HG03565 (cell line): ENCODE data around the gene XIST.
"Not testable (repeated sequence)": the region's sequence is repeated elsewhere in the genome, so short reads cannot be mapped to it uniquely, and the experiment has no call there.

Source experiments
- ATAC-seq: cut with Tn5 transposase; IDR thresholded peaks from one replicate; pipeline ENCODE4 v1.9.1; 2021; ENCODE audit warnings: mild to moderate bottlenecking, moderate library complexity; ENCODE audit not compliant: unreplicated experiment

The XIST gene

DNA sequence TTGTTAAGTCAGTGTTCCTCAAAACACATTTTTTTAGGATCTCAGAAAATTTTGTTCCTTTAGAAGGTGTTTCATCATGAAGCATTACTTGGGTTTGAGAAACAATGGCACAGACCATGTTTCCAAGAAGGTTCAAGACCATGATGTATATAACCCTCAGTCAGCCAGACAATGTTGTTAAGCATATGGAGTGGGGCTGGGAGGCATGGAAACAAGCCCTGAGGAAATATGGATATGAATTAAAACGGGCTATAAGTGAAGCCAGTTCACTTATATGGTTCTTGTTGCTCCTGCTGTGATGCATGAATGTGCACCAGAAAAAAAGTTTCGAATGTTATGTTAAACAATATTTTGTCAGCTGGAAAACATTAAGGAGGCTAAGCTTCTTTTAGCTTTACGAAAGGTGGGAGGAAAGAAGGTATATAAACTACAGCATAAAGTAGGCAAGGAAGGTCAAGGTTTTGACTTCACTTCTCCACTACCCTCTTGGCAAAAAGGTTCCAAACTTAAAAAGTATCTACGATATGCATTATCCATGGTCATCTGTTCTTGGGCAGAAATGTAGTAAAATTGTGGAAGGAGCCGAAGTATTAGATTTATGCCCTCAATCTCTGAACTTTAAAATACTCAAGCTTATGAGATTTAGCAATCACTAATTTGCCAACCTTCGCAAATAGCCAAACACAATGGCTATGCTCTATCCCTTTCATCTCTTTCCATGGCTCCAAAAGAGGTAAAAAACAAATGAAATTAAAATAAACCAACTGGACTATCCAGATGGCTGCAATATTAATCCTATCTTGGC is 12.2 kb downstream of the XIST start:
- ATAC-seq: no peak

DNA sequence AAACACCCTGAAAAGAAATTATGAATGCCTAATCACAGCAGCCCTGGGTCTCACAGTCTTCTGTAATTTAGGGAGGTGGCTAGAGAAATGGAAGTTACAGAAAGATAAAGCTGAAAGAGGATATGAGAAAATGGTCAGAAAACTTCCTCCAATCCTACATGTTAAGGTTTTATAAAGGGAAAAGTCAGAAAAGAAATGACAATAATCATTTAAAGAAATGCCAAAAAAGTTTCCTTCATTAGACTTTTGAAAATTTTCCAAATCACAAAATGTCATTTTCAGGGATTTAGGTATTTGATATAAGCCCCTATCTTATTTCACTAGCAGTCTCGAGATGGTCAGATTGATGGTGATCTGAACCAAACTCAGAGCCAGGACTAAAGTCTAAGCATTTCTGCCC is 13.4 kb downstream of the XIST start:
- ATAC-seq: no peak

DNA sequence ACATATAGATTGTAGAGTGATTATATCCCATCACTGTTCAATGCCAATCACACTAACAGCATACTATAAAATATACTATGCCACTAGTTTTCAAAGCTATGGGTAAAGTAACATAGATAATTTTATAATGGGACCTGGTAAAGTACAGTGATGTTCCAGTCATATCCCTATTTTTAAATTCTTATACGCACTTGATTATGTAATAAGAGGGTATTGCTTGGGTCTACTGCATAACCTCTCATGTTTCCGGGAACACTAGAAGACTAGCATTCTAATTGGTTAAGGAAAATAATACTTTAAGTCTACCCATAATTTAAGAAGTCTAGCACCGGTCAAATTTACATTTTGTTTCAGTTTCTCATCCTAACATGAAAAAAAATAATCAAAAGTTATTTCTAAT is 14.4 kb downstream of the XIST start:
- ATAC-seq: no peak

- no peak for ATAC-seq
Measured at GRCh38 chrX:73836956-73837477, 15.5 kb downstream of the XIST start.

GRCh38 chrX:73834219-73834618 is 18.3 kb downstream of the XIST start:
- ATAC-seq: no peak

- ATAC-seq: no peak
Measured at GRCh38 chrX:73832319-73832718, 20.2 kb downstream of the XIST start.

- ATAC-seq: no peak
Measured at GRCh38 chrX:73831500-73831899, 21.0 kb downstream of the XIST start.

- no peak for ATAC-seq
Measured at GRCh38 chrX:73830489-73831414, 21.8 kb downstream of the XIST start.

GRCh38 chrX:73829890-73830466 is 22.5 kb downstream of the XIST start:
- no peak for ATAC-seq

DNA sequence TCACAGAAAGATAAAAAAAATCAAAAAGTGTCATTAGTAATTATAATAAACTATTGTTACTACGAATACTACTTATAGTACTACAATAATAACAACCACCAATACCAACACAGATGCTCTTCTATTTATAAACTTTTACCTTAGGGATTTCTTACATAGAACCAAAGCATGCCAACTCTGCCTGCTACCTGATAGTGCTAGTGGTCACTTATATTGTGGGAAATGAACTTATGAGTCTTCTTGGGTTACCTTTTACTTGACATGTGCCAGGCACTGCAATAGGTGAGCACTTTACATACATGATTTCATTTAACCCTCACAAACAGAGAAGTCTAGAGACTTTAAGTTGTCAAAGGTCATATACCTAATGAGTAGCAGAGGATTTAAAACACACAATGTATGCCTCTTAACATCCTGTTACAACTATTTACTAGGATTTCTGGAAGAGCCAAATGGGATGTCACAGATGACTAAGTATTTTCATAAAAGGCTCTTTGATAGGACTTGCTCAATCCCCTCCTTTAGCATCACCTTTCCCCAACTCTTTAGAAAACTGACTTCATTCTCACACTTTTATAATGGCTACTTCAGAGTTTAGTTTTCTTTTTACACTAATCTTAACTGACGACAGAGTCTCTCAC is 24.3 kb downstream of the XIST start:
- no peak for ATAC-seq

- ATAC-seq: no peak
Measured at GRCh38 chrX:73827406-73827805, 25.1 kb downstream of the XIST start.

- no peak for ATAC-seq
Measured at GRCh38 chrX:73826996-73827395, 25.5 kb downstream of the XIST start.

DNA sequence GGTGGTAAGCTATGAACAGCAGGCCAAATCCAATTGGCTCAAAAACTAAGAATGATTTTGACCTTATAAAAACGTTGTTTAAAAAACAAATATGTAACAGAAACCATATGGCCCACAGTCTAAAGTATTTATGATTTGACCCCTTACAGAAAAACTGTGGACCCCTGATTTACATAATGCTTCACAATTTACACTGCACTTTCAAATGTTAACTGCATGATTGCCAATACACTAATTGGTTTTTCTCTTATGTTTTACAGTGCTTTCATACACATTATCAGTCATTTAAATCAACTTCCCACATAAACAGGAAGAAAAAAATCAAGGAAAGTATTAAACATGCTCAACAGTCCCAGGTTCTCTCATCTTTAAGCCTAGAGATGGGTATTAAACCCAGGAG is 26.9 kb downstream of the XIST start:
- ATAC-seq: no peak

DNA sequence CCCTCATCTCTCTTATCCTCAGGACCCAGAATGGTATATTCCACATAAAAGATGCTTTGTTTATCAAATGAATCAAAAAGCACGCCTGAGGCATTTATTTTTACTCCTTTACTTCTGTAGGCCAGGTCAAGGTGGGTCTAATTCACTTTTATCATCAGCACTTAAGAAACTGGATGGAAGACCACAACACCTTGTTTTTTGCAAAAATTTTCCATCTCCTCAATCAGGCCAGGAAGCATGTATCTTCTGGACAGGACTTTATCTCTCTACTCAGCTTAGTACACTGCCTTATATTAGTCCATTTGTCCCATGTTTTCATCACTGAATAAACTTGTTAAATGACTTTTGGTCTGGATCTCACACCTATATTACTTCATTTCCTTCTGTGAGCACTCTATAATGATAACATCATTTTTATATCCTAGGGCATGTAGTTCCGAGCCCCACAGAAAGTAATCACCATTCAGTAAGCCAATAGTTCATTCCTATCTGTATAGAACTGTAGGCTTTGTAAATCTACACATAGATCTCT is 29.0 kb downstream of the XIST start:
- no peak for ATAC-seq

DNA sequence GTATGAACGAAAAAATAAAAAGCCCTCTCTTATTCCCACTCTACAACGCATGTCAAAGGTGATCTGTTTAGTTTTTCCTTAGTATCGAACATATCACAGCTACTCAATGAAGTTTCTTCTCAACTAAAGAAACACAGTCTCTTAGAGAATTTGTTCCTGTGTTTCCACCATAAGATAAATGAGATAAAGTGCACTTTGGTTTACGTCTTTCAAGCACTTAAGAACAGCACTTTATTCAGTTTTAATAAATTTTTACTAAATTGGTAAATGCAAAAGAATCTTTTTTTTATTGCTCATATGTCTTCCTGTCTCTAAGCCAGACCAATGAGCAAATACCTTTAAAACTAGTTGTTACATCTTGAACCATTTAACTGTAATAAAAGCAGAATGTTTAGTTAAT is 29.7 kb downstream of the XIST start:
- no peak for ATAC-seq

- no peak for ATAC-seq
Measured at GRCh38 chrX:73821921-73822559, 30.5 kb downstream of the XIST start.

- ATAC-seq: not testable (repeated sequence)
Measured at GRCh38 chrX:73819864-73820558, 32.5 kb downstream of the XIST start.

DNA sequence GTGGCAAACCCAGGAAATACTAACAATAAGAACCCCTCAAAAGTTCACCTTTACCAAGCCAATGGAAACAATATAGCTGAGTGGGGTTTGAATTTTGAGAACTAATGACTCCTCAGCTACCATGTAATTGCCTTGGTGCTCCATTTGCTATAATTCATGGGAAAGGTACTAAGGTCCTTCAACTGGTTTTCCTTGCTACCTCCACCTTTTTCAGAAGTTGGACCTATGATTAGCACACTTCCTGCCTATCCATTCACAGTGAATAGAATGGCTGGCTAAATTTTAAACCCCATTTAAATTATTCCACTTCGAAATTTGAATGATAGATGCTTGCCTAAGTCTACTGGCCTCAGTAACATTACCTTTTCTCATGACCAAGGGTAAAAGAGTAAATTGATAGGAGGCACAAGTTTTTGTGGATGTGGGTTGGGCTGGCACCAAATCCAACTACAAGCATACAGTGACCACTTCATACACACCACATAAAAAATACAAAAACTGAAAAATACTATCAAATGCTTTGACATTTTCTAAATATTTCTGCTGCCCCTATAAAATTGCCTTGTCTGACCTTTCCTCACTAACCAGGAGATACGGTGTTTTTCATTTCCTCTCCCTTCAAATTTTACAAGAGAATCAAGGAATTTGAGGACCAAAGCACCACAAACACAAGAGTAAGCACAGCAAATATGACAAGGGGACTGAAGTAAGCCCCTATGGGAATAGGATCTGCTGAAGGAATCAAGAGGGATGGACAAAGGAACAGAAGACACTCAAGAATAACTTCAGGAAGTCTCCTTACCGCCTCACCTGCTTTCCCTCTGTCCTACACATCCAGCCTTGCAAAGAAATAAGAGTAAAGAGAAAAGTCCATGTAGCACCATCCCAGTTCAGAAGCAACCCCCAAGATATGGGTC is 34.1 kb downstream of the XIST start:
- no peak for ATAC-seq
